Esophagus mucosa (tissue), 1 donor: ENCODE results near the gene MTUS2. TPM values are rescaled to one million over a fixed set of nuclear protein-coding genes. Genes with fewer than 3 reads are reported as not detected.

Experiments used
- ATAC-seq: fragments of 200-7000 bp; cut with Tn5 transposase; one replicate; pipeline ENCODE4 v1.9.1; 2020
- total RNA-seq: library from RNA; stranded (reverse); gene quantifications from one replicate; pipeline ENCODE4 v1.2.4, GENCODE V29; 2023
- donor health status: DM: yes; HTN: yes; CAD: no.

The MTUS2 gene
- total RNA-seq, 1 donor from 2014 or later, result 0.12 TPM

- no peak for ATAC-seq
Measured at GRCh38 chr13:29038700-29039099, 218.6 kb downstream of the MTUS2 start.

- ATAC-seq, result no peak
Measured at GRCh38 chr13:29039212-29039611, 219.1 kb downstream of the MTUS2 start.

- no peak for ATAC-seq
Measured at GRCh38 chr13:29046588-29046987, 226.4 kb downstream of the MTUS2 start.

GRCh38 chr13:29049524-29049923 is 229.4 kb downstream of the MTUS2 start:
- ATAC-seq, result no peak

GRCh38 chr13:29050719-29051118 is 230.6 kb downstream of the MTUS2 start:
- no peak for ATAC-seq

- no peak for ATAC-seq
Measured at GRCh38 chr13:29059800-29060199, 239.7 kb downstream of the MTUS2 start.

GRCh38 chr13:29065142-29065541 is 245.0 kb downstream of the MTUS2 start:
- ATAC-seq, result no peak

GRCh38 chr13:29067306-29067945 is 247.3 kb downstream of the MTUS2 start:
- no peak for ATAC-seq

- ATAC-seq, result no peak
Measured at GRCh38 chr13:29073755-29074154, 253.6 kb downstream of the MTUS2 start.

- ATAC-seq, result no peak
Measured at GRCh38 chr13:29077051-29077813, 257.1 kb downstream of the MTUS2 start.

GRCh38 chr13:29081036-29081435 is 260.9 kb downstream of the MTUS2 start:
- ATAC-seq, result no peak

- ATAC-seq, result no peak
Measured at GRCh38 chr13:29081697-29082440, 261.7 kb downstream of the MTUS2 start.

GRCh38 chr13:29099781-29100406 is 279.8 kb downstream of the MTUS2 start:
- no peak for ATAC-seq

GRCh38 chr13:29100758-29101157 is 280.6 kb downstream of the MTUS2 start:
- no peak for ATAC-seq

GRCh38 chr13:29101409-29101808 is 281.3 kb downstream of the MTUS2 start:
- no peak for ATAC-seq

- ATAC-seq, result no peak
Measured at GRCh38 chr13:29101905-29102304, 281.8 kb downstream of the MTUS2 start.

GRCh38 chr13:29103065-29103800 is 283.1 kb downstream of the MTUS2 start:
- ATAC-seq, result no peak

- ATAC-seq, result no peak
Measured at GRCh38 chr13:29104461-29104860, 284.3 kb downstream of the MTUS2 start.

- no peak for ATAC-seq
Measured at GRCh38 chr13:29105779-29106178, 285.6 kb downstream of the MTUS2 start.

GRCh38 chr13:29106651-29107050 is 286.5 kb downstream of the MTUS2 start:
- no peak for ATAC-seq

- ATAC-seq, result no peak
Measured at GRCh38 chr13:29108068-29108786, 288.1 kb downstream of the MTUS2 start.

- no peak for ATAC-seq
Measured at GRCh38 chr13:29109987-29110386, 289.8 kb downstream of the MTUS2 start.
